Body of pancreas (tissue), 4 donors: ENCODE data around the gene ADRA1B. TPM values are rescaled to one million over a fixed set of nuclear protein-coding genes. Genes with fewer than 3 reads are reported as not detected.

Experiments
- ATAC-seq: fragments of 150-250 bp; one replicate; pipeline ENCODE4 v1.9.1; 2016
- DNase-seq, 4 donors: peaks; one replicate each; pipeline ENCODE4 v3.0.0-alpha.2; 2019
- H3K27ac ChIP-seq, 4 donors: fragments of 200-600 bp; sonication (generic); 1 replicate in 3 of 4; 2 replicates in 1 of 4; pipeline versions ENCODE4 v1.5.1 to v1.6.1; 2016 to 2019; ENCODE audit warnings: mild to moderate bottlenecking in 1 of 4, mixed read lengths in 1 of 4, moderate library complexity in 1 of 4
- H3K27me3 ChIP-seq, 2 donors: fragments of 200-600 bp; sonication (generic); one replicate each; pipeline ENCODE4 v1.6.0; 2016; ENCODE audit warnings: mild to moderate bottlenecking in 1 of 2
- H3K36me3 ChIP-seq, 2 donors: fragments of 200-600 bp; sonication (generic); replicated peaks in 1 of 2; 2 replicates each; pipeline ENCODE4 v1.5.1; 2016; ENCODE audit warnings: low read depth in 2 of 2; ENCODE audit not compliant: insufficient read depth in 1 of 2
- H3K4me1 ChIP-seq: fragments of 200-600 bp; sonication (generic); one replicate; pipeline ENCODE4 v1.6.0; 2016
- H3K4me3 ChIP-seq, 2 donors: fragments of 200-600 bp; sonication (generic); 1 replicate in 1 of 2; 2 replicates in 1 of 2; pipeline ENCODE4 v1.5.1; 2016 to 2019
- H3K9me3 ChIP-seq, 3 donors: fragments of 200-600 bp; sonication (generic); 1 replicate in 2 of 3; 2 replicates in 1 of 3; pipeline ENCODE4 v1.5.1; 2016
- CTCF ChIP-seq, 7 experiments: fragments of 450-650 bp in 4 of 7; fragments of 200-600 bp in 3 of 7; sonication (generic) in 3 of 7; IDR thresholded peaks; one replicate each; pipeline ENCODE4 v1.5.1; 2016 to 2019; ENCODE audit warnings: antibody characterized with exemption in 7 of 7
- POLR2A ChIP-seq, 3 donors: fragments of 450-650 bp; IDR thresholded peaks; one replicate each; pipeline ENCODE4 v1.6.1; 2016; ENCODE audit warnings: antibody characterized with exemption in 3 of 3, mild to moderate bottlenecking in 2 of 3
- WGBS, 2 donors: methylation state at CpG; one replicate each; pipeline ENCODE4 v1.1.5; 2017; 5-methylcytosine and 5-hydroxymethylcytosine counted together
- intact Hi-C: fragments of 100-400 bp; cut with DNase I; formaldehyde crosslinking; loops from one replicate; pipeline ENCODE4 v1.15.1; 2023
- total RNA-seq, 2 donors: library from RNA; depleted of rRNA; stranded (reverse); fragments of >200 nt; gene quantifications; one replicate each; pipeline ENCODE4 v1.1.0, GENCODE V29; 2016

Gene ADRA1B
- total RNA-seq, 2 donors from 2014 or later = 0.26 to 4.0 TPM

- Histone ChIP-seq H3K9me3 (no peaks in the 10 kb centered on the region), H3K27me3 (no peaks in the 10 kb centered on the region), H3K4me1 (no peaks in the 10 kb centered on the region), H3K36me3 (no peaks in the 10 kb centered on the region), H3K4me3 (no peak overlapping the region), H3K27ac (no peak overlapping the region)
- TF ChIP-seq POLR2A (IDR thresholded peaks at IDR 0.05) (no peak), CTCF (IDR thresholded peaks at IDR 0.05) (no peak)
- DNase-seq (no peak), ATAC-seq (no peak)
- intact Hi-C loops = no loop called here
- 69 to 83% methylated on average over 3 of the region's 3 CpGs for WGBS, 2 donors
Observed at GRCh38 chr5:159893040-159893695, 23.1 kb upstream of the ADRA1B start.

DNA sequence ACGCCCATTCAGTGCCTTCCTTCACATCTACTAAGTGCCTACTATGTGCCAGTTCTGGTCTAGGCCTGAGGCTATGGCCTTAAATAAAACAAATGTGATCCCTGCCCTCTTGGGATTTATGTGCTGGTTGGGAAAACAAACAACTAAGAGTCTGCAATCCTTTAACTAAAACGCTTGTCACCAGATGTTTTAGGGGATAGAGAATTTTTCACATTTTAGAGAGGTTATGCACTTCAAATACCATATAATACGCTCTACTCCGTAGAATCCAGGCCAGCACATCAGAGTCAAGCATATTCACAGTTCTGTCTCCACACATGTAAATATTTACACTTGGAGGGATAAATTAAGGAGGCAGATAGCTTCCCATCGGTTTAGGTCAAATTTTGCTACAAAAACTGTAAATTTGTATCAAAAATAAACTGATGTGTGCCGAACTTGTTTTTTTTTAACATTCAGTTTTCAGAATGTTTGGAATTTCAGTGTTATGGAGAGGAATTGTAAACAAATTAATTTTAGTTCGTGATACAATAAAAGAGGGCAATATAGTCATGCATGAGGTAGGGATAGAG lies 22.0 kb upstream of the ADRA1B start:
- intact Hi-C loops = no loop called here
- ATAC-seq (no peak), DNase-seq (no peak)
- Histone ChIP-seq H3K4me3 (no peak overlapping the region), H3K4me1 (no peaks in the 10 kb centered on the region), H3K27ac (no peak overlapping the region), H3K9me3 (no peaks in the 10 kb centered on the region), H3K36me3 (no peaks in the 10 kb centered on the region), H3K27me3 (no peaks in the 10 kb centered on the region)
- TF ChIP-seq POLR2A (IDR thresholded peaks at IDR 0.05) (no peak), CTCF (IDR thresholded peaks at IDR 0.05) (no peak)
- WGBS, 2 donors = 56 to 61% methylated on average over 7 of the region's 7 CpGs

DNA sequence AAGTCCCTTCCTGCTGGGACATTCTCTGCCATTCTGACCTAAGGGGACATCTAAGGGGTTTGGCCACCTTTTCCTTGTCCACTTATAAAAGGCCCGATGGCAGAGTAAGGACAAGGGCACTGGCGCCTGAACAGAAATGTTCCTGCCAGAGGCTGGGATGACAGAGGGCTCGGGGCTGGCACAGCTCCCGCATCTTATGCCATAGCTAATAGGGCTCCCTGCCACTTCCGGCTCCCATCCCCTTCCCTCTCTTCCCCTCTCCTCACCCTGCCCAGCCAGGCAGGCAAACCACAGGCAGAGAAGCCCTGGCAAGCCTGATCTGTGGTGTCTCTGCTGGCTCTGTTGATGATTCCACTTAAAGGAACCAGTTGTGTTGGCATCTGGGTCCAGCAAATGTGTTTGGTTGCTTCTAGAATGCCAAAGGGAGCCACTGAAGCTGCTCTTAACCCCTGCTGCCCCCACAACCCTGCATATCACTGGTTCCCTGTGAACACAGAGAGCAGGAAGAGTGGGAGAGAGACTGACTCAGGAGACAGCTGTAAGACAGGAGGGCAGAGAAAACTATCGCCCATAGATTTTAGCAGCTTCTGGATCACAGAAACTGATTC lies 18.4 kb upstream of the ADRA1B start:
- H3K27ac ChIP-seq = no peak overlapping the region
- no peaks in the 10 kb centered on the region for H3K9me3 ChIP-seq
- TF ChIP-seq POLR2A (IDR thresholded peaks at IDR 0.05) (no peak), CTCF (IDR thresholded peaks at IDR 0.05) (no peak)
- WGBS, 2 donors = 59 to 67% methylated on average over 6 of the region's 6 CpGs
- H3K4me3 ChIP-seq = no peak overlapping the region
- no peaks in the 10 kb centered on the region for H3K27me3 ChIP-seq
- no peaks in the 10 kb centered on the region for H3K4me1 ChIP-seq
- ATAC-seq (no peak), DNase-seq (no peak)
- H3K36me3 ChIP-seq = peaks cover 0 to 4% of the 10 kb centered on the region in 2 donors
- intact Hi-C loops = no loop called here

DNA sequence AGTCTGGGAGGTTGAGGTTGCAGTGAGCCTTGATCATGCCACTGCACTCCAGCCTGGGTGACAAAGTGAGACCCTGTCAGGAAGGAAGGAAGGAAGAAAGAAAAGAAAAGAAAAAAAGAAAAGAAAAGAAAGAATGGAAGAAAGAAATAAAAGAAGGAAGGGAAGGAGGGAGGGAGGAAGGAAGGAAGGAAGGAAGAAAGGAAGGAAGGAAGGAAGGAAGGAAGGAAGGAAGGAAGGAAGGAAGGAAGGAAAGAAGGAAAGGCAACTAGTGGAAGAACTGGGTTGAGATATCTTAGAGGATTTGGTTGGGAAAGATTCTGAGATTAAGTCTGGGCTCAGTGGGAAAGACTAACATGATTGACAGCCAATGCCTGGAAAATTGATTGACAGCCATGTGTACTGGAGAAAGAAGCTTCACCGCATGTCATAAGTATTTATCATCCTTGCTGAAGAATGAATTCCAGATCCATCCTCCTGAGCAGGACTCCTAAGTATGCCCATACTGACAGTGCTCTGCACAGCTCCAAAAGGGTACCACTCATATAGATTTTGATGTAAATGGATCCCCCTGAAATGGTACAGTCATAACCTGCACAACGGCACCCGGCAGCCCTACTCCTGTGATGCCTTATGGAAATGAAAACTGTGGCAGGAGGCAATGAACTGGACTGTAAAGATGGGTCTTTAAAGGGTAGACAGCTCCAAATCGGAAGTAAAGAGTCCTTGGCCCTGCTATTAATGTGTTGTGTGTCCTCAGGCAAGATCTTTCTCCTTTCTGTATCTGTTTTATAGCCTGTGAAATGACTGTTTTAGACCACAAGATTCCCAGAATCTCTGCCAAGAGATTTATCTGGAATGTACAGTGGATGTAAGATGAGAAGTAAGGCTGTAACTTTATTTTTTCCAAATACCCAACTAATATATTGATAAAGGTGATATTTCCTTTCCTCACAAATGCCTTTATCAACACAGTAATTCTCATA lies 16.9 kb upstream of the ADRA1B start:
- Histone ChIP-seq H3K9me3 (no peaks in the 10 kb centered on the region), H3K36me3 (peaks cover 0 to 4% of the 10 kb centered on the region in 2 donors), H3K27me3 (no peaks in the 10 kb centered on the region), H3K4me3 (no peak overlapping the region), H3K27ac (no peak overlapping the region), H3K4me1 (no peaks in the 10 kb centered on the region)
- 67 to 79% methylated on average over 4 of the region's 4 CpGs for WGBS, 2 donors
- DNase-seq = no peak
- no peak for ATAC-seq
- no peak for TF ChIP-seq CTCF (IDR thresholded peaks at IDR 0.05)
- no peak for TF ChIP-seq POLR2A (IDR thresholded peaks at IDR 0.05)
- intact Hi-C loops = no loop called here
